Measurements from ENCODE around the gene ALAS1. TPM values are rescaled to one million over a fixed set of nuclear protein-coding genes. Genes with fewer than 3 reads are reported as not detected.

ALAS1 gene
- total RNA-seq, 1 experiment from 2014 or later = 58.6 TPM

- Histone ChIP-seq H3K27ac (ENCODE audit: low read depth, low read length, poor library complexity, severe bottlenecking) (no peak overlapping the region), H3K27me3 (replicated peaks; ENCODE audit: insufficient read depth, low read depth, low read length, poor library complexity) (no peaks in the 10 kb centered on the region), H3K4me1 (ENCODE audit: insufficient read depth, low read length, poor library complexity, severe bottlenecking) (no peaks in the 10 kb centered on the region), H3K4me3 (ENCODE audit: low read depth, low read length, poor library complexity, severe bottlenecking) (no peak overlapping the region), H3K9me3 (ENCODE audit: low read depth, low read length, poor library complexity, severe bottlenecking) (no peaks in the 10 kb centered on the region), H3K36me3 (ENCODE audit: insufficient read depth, low read length, poor library complexity, severe bottlenecking) (no peaks in the 10 kb centered on the region)
- ChIA-PET CTCF (no interaction called here), POLR2A (ENCODE audit: low non-redundant PET) (no interaction called here)
- intact Hi-C loops (cut with micrococcal nuclease; ENCODE audit: unreplicated experiment) = no loop called here
- no peak for DNase-seq (ENCODE audit: low spot score)
- TF ChIP-seq EZH2 (IDR thresholded peaks at IDR 0.05; ENCODE audit: borderline replicate concordance, low read depth, low read length, poor library complexity, severe bottlenecking) (no peak), CTCF (conservative IDR thresholded peaks at IDR 0.05; ENCODE audit: low read depth, low read length) (no peak)
- BruUV-seq (replicated peaks) = no TSS peak
Observed at GRCh38 chr3:52191663-52192062, 6.3 kb upstream of the ALAS1 start.

GRCh38 chr3:52193065-52193464 is 4.9 kb upstream of the ALAS1 start:
- no peak for DNase-seq (ENCODE audit: low spot score)
- POLR2A ChIA-PET (ENCODE audit: low non-redundant PET) = no interaction called here
- intact Hi-C loops (cut with micrococcal nuclease; ENCODE audit: unreplicated experiment) = no loop called here
- no peak for TF ChIP-seq CTCF (conservative IDR thresholded peaks at IDR 0.05; ENCODE audit: low read depth, low read length)
- no peak for TF ChIP-seq EZH2 (IDR thresholded peaks at IDR 0.05; ENCODE audit: borderline replicate concordance, low read depth, low read length, poor library complexity, severe bottlenecking)
- BruUV-seq (replicated peaks) = no TSS peak
- Histone ChIP-seq H3K36me3 (ENCODE audit: insufficient read depth, low read length, poor library complexity, severe bottlenecking) (no peaks in the 10 kb centered on the region), H3K27me3 (replicated peaks; ENCODE audit: insufficient read depth, low read depth, low read length, poor library complexity) (no peaks in the 10 kb centered on the region), H3K4me3 (ENCODE audit: low read depth, low read length, poor library complexity, severe bottlenecking) (no peak overlapping the region), H3K27ac (ENCODE audit: low read depth, low read length, poor library complexity, severe bottlenecking) (no peak overlapping the region), H3K9me3 (ENCODE audit: low read depth, low read length, poor library complexity, severe bottlenecking) (no peaks in the 10 kb centered on the region), H3K4me1 (ENCODE audit: insufficient read depth, low read length, poor library complexity, severe bottlenecking) (no peaks in the 10 kb centered on the region)
- CTCF ChIA-PET = no interaction called here

GRCh38 chr3:52194485-52195290 is 3.3 kb upstream of the ALAS1 start:
- no peaks in the 10 kb centered on the region for H3K36me3 ChIP-seq (ENCODE audit: insufficient read depth, low read length, poor library complexity, severe bottlenecking)
- no TSS peak for BruUV-seq (replicated peaks)
- H3K9me3 ChIP-seq (ENCODE audit: low read depth, low read length, poor library complexity, severe bottlenecking) = no peaks in the 10 kb centered on the region
- H3K4me1 ChIP-seq (ENCODE audit: insufficient read depth, low read length, poor library complexity, severe bottlenecking) = no peaks in the 10 kb centered on the region
- no peak for DNase-seq (ENCODE audit: low spot score)
- CTCF ChIA-PET = no interaction called here
- POLR2A ChIA-PET (ENCODE audit: low non-redundant PET) = no interaction called here
- no peaks in the 10 kb centered on the region for H3K27me3 ChIP-seq (replicated peaks; ENCODE audit: insufficient read depth, low read depth, low read length, poor library complexity)
- no peak overlapping the region for H3K27ac ChIP-seq (ENCODE audit: low read depth, low read length, poor library complexity, severe bottlenecking)
- no peak overlapping the region for H3K4me3 ChIP-seq (ENCODE audit: low read depth, low read length, poor library complexity, severe bottlenecking)
- intact Hi-C loops (cut with micrococcal nuclease; ENCODE audit: unreplicated experiment) = no loop called here
- TF ChIP-seq EZH2 (IDR thresholded peaks at IDR 0.05; ENCODE audit: borderline replicate concordance, low read depth, low read length, poor library complexity, severe bottlenecking) (no peak), CTCF (conservative IDR thresholded peaks at IDR 0.05; ENCODE audit: low read depth, low read length) (no peak)

Data from A673 (cell line).